Femur (tissue), 1 donor: Measurements from ENCODE around the gene RNF130.

Source experiments
- DNase-seq: peaks from one replicate; pipeline ENCODE4 v3.0.0-alpha.2; 2017

RNF130 gene

GRCh38 chr5:180084638-180085561 lies 13.3 kb upstream of the RNF130 start:
- DNase-seq, result no peak

- no peak for DNase-seq
These were observed 12.0 kb upstream of the RNF130 start for GRCh38 chr5:180083529-180084060.

- no peak for DNase-seq
These were observed 11.3 kb upstream of the RNF130 start for GRCh38 chr5:180082633-180083420.

GRCh38 chr5:180081481-180081880 lies 9.9 kb upstream of the RNF130 start:
- no peak for DNase-seq

- no peak for DNase-seq
These were observed 9.1 kb upstream of the RNF130 start for GRCh38 chr5:180080486-180081280.

- no peak for DNase-seq
These were observed 8.3 kb upstream of the RNF130 start for GRCh38 chr5:180079702-180080466.

- no peak for DNase-seq
These were observed 6.8 kb upstream of the RNF130 start for GRCh38 chr5:180078348-180078747.

GRCh38 chr5:180077594-180078284 lies 6.2 kb upstream of the RNF130 start:
- no peak for DNase-seq

- no peak for DNase-seq
These were observed 4.1 kb upstream of the RNF130 start for GRCh38 chr5:180075703-180076102.

- DNase-seq, result no peak
These were observed 2.9 kb upstream of the RNF130 start for GRCh38 chr5:180074462-180074861.

- DNase-seq, result no peak
These were observed 997 bp upstream of the RNF130 start for GRCh38 chr5:180072556-180072955.

- DNase-seq, result no peak
These were observed 643 bp upstream of the RNF130 start for GRCh38 chr5:180072256-180072548.

- DNase-seq, result peak; percentile 61
These were observed 616 bp downstream of the RNF130 start for GRCh38 chr5:180070756-180071530.

- peak; percentile 50 for DNase-seq
These were observed 1.8 kb downstream of the RNF130 start for GRCh38 chr5:180069589-180070247.

- DNase-seq, result no peak
These were observed 3.0 kb downstream of the RNF130 start for GRCh38 chr5:180068519-180069090.

- DNase-seq, result no peak
These were observed 3.6 kb downstream of the RNF130 start for GRCh38 chr5:180067986-180068385.

GRCh38 chr5:180060192-180060591 lies 11.4 kb downstream of the RNF130 start:
- no peak for DNase-seq

- DNase-seq, result no peak
These were observed 12.2 kb downstream of the RNF130 start for GRCh38 chr5:180059326-180059725.

- no peak for DNase-seq
These were observed 15.4 kb downstream of the RNF130 start for GRCh38 chr5:180056153-180056552.

- DNase-seq, result no peak
These were observed 17.3 kb downstream of the RNF130 start for GRCh38 chr5:180054226-180054625.
